NB4 (cell line): ENCODE measurements around the gene WNK3.
"Not testable (repeated sequence)": the region's sequence is repeated elsewhere in the genome, so short reads cannot be mapped to it uniquely, and the experiment has no call there.

ENCODE experiments used
- DNase-seq: peaks from one replicate; pipeline ENCODE4 v3.0.0; 2010; ENCODE audit warnings: low read depth
- H3K4me3 ChIP-seq: one replicate; pipeline ENCODE4 v1.5.1; 2011; ENCODE audit warnings: mild to moderate bottlenecking, low read depth, low read length, moderate library complexity
- MYC ChIP-seq: IDR thresholded peaks from 2 replicates; pipeline ENCODE4 v1.6.1; 2011; ENCODE audit warnings: low read depth, low read length
- POLR2A ChIP-seq: IDR thresholded peaks from 2 replicates; pipeline ENCODE4 v1.6.1; 2011; ENCODE audit warnings: mild to moderate bottlenecking; ENCODE audit not compliant: insufficient read length; ENCODE audit errors: extremely low read depth
- TF ChIP-seq, protein P1 (sequence below): IDR thresholded peaks from one replicate; pipeline ENCODE4 v1.5.1; 2012; ENCODE audit warnings: low read depth, low read length
- TF ChIP-seq, protein P2 (sequence below): IDR thresholded peaks from 2 replicates; pipeline ENCODE4 v1.6.1; 2011; ENCODE audit warnings: low read depth, low read length

The WNK3 gene

DNA sequence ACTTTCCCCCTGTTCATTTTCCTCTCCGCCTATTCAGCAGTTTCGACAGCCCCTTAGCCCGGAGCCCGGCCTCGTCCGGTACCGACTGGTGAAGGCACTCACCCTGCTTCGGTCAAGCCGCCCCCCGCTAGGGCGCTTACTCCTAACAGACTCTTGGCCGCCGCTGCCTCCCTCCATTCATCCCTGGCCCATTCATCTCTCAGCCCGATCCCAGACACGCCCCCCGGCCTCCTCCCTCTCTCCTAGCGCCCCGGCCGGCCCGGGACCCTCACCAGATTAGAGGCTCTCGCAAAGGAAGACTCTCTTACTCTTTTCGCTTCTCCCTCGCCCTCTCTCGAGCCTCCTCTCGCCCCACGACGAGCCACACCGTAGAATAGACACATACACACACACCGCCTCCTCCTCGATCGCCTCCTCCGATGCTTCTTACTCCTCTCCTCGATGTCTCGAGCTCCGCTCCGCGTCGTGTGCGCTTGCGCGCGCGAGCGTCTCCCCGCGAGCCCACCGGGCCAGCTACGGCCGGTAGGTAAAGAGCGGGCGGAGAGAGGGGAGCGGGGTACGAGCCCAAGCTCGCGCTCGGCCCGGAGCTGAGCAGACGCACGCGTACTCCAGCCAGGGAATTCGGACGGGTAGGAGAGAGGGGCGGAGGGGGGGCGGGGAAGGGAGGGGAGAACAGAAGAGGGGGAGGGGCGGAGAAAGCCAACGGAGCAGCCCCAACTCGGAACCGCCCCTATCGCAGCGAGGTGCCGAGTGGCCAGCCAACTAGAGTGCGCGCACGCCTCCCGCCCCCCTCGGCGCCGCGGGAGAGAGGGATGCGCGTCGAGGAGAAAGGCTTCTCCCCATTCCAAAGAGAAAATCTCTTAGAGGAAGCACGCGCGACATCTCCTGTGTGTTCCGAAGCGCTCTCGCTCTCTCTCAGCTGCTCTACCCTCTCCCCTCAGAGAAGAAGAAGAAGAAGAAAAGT lies at the start of gene WNK3:
WNK3 (minus strand) TSS at position 633 of the 964 bp plus-strand sequence.
- H3K4me3 ChIP-seq, result no peak within 1 kb of the TSS
- TF ChIP-seq, protein P1, sequence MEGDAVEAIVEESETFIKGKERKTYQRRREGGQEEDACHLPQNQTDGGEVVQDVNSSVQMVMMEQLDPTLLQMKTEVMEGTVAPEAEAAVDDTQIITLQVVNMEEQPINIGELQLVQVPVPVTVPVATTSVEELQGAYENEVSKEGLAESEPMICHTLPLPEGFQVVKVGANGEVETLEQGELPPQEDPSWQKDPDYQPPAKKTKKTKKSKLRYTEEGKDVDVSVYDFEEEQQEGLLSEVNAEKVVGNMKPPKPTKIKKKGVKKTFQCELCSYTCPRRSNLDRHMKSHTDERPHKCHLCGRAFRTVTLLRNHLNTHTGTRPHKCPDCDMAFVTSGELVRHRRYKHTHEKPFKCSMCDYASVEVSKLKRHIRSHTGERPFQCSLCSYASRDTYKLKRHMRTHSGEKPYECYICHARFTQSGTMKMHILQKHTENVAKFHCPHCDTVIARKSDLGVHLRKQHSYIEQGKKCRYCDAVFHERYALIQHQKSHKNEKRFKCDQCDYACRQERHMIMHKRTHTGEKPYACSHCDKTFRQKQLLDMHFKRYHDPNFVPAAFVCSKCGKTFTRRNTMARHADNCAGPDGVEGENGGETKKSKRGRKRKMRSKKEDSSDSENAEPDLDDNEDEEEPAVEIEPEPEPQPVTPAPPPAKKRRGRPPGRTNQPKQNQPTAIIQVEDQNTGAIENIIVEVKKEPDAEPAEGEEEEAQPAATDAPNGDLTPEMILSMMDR, result no peak
- no peak for TF ChIP-seq MYC
- TF ChIP-seq, protein P2, sequence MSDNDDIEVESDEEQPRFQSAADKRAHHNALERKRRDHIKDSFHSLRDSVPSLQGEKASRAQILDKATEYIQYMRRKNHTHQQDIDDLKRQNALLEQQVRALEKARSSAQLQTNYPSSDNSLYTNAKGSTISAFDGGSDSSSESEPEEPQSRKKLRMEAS, result no peak
- DNase-seq, result no peak

DNA sequence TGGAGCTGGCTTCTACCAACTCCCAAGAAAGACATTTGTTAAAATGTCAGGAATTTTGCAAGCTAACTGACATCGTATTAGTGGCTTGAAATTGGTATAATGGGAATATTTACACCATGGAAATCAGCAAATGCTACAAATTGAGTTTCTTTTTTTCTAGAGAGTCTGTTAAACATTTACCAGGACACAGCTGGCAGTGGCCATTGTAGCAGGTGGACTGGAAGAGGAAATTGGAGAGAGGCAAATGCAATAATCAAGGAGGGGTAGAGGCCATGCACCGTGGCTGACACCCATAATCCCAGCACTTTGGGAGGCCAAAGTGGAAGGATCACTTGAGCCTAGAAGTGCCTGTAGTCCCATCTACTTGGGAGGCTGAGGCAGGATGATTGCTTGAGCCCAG lies 49.4 kb upstream of the WNK3 start:
- DNase-seq, result no peak
- TF ChIP-seq, protein P1, result no peak
- TF ChIP-seq, protein P2, result no peak
- TF ChIP-seq POLR2A (no peak), MYC (no peak)
- H3K4me3 ChIP-seq, result no peak overlapping the region

DNA sequence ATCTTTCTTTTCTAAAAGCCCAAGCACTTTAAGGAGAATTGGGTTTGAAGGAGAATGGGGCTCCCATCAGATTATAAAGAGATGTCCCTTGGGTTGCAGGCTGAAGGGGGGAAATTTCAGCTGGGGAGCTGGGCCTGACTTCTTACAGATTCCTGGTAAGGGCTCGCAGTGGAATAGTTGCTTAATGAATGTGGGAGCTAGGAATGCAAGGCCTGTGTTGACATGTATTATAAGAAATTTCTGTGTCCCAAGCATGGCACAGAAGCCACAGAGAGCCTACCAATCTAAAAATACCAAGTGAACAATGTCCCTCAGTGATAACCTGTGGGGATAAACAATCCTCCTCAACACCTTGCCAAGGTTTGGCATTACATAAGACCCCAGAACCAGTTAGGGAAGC lies 39.3 kb upstream of the WNK3 start:
- no peak overlapping the region for H3K4me3 ChIP-seq
- TF ChIP-seq, protein P2, result no peak
- TF ChIP-seq MYC (no peak), POLR2A (no peak)
- TF ChIP-seq, protein P1, result no peak
- DNase-seq, result no peak

DNA sequence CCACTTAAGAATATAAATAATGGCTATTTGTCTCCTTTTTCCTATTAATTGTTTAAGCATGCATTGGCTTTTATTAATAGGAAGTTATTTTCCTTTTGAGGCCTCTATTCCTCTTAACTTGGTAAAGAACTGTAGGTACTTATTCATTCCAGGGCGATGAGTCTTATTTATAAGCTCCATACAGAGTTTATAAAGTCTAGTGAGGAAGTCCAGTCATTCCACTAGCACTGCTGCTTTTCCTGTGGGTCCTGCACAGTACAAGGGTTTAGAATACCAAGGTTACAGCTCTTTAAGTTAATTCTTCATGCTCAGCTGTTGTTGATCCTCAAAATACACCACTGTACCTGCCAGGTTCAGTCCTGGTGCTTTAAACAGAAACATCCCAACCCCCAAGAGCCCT lies 28.5 kb upstream of the WNK3 start:
- DNase-seq, result no peak
- H3K4me3 ChIP-seq, result no peak overlapping the region
- no peak for TF ChIP-seq MYC
- no peak for TF ChIP-seq POLR2A
- TF ChIP-seq, protein P2, result no peak
- TF ChIP-seq, protein P1, result no peak

DNA sequence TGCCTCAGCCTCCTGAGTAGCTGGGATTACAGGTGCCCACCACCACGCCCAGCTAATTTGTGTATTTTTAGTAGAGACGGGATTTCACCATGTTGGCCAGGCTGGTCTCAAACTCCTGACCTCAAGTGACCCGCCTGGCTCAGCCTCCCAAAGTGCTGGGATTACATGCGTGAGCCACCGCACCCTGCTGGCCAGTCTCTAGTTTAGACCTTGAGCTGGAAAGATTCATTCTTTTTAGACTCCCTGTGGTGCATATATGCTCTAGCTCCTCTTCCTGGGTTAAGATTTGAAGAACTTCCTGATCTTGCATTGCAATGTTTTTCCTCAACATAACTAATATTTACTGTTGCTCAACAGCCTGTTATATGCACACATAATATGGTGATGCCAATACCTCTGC lies 26.8 kb upstream of the WNK3 start:
- DNase-seq, H3K4me3 ChIP-seq: not testable (repeated sequence)

DNA sequence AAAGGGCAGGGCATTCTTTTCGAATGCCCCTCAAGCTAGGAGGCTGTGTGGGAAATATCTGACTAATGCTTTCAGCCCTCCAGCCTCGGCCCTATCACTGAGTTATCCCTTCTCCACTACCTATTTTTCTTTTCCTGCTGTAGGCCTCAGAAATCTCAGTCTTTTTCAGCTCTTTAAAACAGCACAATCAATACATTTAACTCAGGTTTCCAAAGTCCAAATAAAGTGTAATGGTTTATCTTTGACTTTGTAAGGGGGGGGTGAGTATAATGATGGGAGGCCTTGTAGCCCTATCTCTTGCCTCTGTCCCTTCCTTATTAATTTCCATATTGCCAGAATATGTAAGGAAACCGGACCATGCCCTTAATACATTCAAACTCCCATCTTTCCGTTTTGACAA lies 1.6 kb upstream of the WNK3 start:
- no peak overlapping the region for H3K4me3 ChIP-seq

More for the DNA sequence above, 1.6 kb upstream of the WNK3 start:
- no peak for DNase-seq
- TF ChIP-seq POLR2A (no peak), MYC (no peak)
- TF ChIP-seq, protein P1, result no peak
- TF ChIP-seq, protein P2, result no peak
